ENCODE measurements around the gene ANKRD49. TPM values are rescaled to one million over a fixed set of nuclear protein-coding genes. Genes with fewer than 3 reads are reported as not detected.

The ANKRD49 gene
- total and polyA plus RNA-seq, 8 donors = 4.3 to 25.2 (median 6.8) TPM

DNA sequence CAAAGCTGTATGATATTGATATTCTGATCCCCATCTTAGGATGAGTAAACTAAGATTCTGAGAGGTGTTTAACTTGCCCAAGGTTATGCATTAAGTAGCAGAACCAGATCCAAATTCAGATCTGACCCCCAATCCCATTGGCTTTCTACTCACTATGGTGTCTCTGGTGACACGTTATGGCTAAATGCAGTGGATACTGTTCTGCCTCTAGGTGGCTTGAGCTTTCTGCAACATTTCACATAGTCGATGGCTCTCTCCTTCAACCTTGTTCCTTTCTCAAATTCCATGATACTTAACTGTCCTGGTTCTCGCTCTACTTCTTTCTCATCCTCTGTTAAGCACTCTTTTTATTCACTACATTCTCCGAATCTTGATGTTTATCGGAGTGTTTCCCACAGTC lies 27.9 kb downstream of the ANKRD49 start:
- ATAC-seq = peak in 3 of 4 donors; percentile 59 to 67 (median 62)
- FAIRE-seq = no peak
- WGBS, 2 donors = 40 to 42% methylated on average over 5 of the region's 5 CpGs
- DNase-seq = no peak
- Histone ChIP-seq H3K4me1 (peaks cover 0 to 5% (median 3%) of the 10 kb centered on the region in 3 donors), H3K4me3 (no peak overlapping the region), H3K9me3 (no peaks in the 10 kb centered on the region), H3K36me3 (no peaks in the 10 kb centered on the region), H3K27ac (no peak overlapping the region), H3K27me3 (no peaks in the 10 kb centered on the region)
- TF ChIP-seq, protein P1, sequence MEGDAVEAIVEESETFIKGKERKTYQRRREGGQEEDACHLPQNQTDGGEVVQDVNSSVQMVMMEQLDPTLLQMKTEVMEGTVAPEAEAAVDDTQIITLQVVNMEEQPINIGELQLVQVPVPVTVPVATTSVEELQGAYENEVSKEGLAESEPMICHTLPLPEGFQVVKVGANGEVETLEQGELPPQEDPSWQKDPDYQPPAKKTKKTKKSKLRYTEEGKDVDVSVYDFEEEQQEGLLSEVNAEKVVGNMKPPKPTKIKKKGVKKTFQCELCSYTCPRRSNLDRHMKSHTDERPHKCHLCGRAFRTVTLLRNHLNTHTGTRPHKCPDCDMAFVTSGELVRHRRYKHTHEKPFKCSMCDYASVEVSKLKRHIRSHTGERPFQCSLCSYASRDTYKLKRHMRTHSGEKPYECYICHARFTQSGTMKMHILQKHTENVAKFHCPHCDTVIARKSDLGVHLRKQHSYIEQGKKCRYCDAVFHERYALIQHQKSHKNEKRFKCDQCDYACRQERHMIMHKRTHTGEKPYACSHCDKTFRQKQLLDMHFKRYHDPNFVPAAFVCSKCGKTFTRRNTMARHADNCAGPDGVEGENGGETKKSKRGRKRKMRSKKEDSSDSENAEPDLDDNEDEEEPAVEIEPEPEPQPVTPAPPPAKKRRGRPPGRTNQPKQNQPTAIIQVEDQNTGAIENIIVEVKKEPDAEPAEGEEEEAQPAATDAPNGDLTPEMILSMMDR (IDR thresholded peaks at IDR 0.05) = peak in 1 of 4 donors; percentile 20
- intact Hi-C loops (cut with DNase I) = loop anchor here in 1 of 3 donors (10.0 kb wide), 1 partner anchor 73 kb away; no protein-coding TSS in a partner anchor

DNA sequence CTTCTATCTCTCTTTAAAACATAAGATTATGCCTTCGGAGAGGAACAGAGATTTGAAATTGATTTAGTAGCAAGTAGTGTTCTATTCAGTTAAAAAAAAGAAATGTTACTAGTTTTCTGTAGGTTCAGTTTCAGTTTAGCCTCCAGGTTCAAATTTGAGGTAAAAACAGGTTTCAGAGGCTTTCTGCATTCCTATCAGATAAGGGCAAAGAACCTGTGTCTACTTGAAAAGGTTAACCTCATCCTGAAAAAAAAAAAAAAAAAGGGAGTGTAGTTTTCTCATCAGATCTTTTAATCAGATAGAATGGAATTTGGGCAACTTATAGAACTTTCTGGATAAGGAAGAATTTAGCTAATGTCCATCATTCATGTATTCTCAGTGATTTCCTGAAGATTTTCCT lies 30.6 kb downstream of the ANKRD49 start:
- H3K9me3 ChIP-seq = no peaks in the 10 kb centered on the region
- intact Hi-C loops (cut with DNase I) = loop anchor here in 1 of 3 donors (10.0 kb wide), 1 partner anchor 70 kb away; no protein-coding TSS in a partner anchor
- WGBS, 2 donors = 66 to 68% methylated on average over 1 of the region's 1 CpG
- H3K27ac ChIP-seq = no peak overlapping the region
- DNase-seq (no peak), ATAC-seq (no peak), FAIRE-seq (no peak)
- no peaks in the 10 kb centered on the region for H3K27me3 ChIP-seq
- H3K4me1 ChIP-seq = peaks cover 0 to 5% (median 3%) of the 10 kb centered on the region in 3 donors
- H3K4me3 ChIP-seq = no peak overlapping the region
- TF ChIP-seq, protein P1 (IDR thresholded peaks at IDR 0.05) = no peak
- H3K36me3 ChIP-seq = no peaks in the 10 kb centered on the region

DNA sequence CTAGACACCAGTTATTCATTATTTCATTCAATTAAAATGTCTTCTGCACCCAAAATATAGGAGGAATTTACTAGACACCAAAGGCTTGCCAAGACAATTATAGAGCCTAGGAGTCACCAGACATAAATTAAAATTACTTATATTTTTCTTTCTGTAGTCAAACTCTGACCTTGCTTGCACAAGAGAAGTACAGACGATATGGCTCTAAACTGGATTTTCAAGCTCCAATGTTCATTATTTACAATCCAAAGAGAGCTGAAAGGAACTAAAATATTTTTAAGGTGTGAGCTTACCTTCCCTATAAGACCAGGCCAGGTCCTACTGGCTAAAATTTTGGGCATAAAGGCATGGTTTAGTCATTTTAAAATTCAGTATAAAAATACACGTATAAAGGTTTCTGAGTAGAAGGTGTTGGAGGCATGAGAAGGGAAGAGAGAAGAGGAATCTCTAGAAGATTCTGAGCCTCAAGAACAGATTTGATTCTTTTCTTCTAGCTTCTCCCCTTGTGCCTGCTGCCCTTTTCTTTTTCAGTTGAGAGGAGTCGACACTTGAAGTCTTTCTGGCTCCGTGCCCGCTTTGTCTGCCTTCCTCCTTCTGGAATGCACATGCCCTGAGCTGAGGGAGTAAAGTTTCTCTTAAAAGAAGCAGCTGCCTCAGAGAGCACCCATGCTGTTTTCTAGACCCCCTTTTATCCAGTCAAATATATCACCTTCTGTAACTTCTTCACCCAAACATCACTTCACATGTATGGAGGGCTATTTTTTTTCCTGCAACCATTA lies 32.0 kb downstream of the ANKRD49 start:
- Histone ChIP-seq H3K36me3 (no peaks in the 10 kb centered on the region), H3K4me3 (no peak overlapping the region), H3K27me3 (no peaks in the 10 kb centered on the region), H3K4me1 (peaks cover 0 to 5% (median 3%) of the 10 kb centered on the region in 3 donors), H3K27ac (no peak overlapping the region), H3K9me3 (no peaks in the 10 kb centered on the region)
- intact Hi-C loops (cut with DNase I) = loop anchor here in 1 of 3 donors (10.0 kb wide), 1 partner anchor 69 kb away; no protein-coding TSS in a partner anchor
- TF ChIP-seq, protein P1 (IDR thresholded peaks at IDR 0.05) = no peak
- DNase-seq (peak; percentile 9 to 80 (median 56)), ATAC-seq (peak in 2 of 4 donors; percentile 47 to 68), FAIRE-seq (no peak)
- WGBS, 2 donors = 32 to 35% methylated on average over 5 of the region's 5 CpGs

DNA sequence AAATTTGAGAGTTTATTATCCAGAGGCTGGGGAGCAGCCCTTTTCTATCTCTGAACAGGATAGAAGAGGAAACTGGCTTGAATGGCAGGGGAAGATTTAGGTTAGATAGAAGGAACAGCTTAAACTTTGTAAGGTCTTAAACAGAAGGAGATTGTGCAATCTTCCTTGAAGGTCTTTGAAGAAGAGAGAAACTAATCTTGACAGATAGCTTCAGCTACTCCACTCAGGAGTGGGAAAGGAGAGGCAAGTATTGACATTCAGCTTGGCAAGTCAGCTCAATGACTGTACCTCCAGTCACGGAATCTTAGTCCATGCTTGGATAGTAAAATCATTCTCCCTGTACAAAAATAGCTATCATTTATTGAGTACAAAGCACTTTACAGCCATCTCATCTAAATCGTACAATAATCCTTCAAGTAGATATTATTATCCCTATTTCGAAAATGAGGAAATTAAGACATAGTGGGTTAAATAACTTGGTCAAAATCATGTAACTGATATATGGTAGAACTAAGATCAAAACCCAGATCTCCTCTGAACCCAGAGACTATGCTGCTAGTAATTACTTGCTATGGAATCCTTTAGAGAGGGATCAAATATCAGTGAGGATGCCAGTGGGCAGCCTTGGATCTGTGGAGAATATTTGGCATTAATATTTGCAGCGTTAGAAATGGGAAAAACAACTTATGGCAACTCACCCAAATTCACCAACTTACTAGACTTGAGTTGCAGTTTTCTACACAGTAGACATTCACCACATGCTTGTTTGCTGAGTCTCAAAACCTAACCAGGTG lies 33.1 kb downstream of the ANKRD49 start:
- Histone ChIP-seq H3K4me3 (no peak overlapping the region), H3K9me3 (no peaks in the 10 kb centered on the region), H3K4me1 (peaks cover 0 to 5% (median 3%) of the 10 kb centered on the region in 3 donors), H3K27me3 (no peaks in the 10 kb centered on the region), H3K27ac (no peak overlapping the region), H3K36me3 (no peaks in the 10 kb centered on the region)
- TF ChIP-seq, protein P1 (IDR thresholded peaks at IDR 0.05) = no peak
- FAIRE-seq (no peak), ATAC-seq (no peak), DNase-seq (no peak)
- WGBS, 2 donors = 69 to 74% methylated on average over 4 of the region's 4 CpGs
- intact Hi-C loops (cut with DNase I) = loop anchor here in 1 of 3 donors (10.0 kb wide), 1 partner anchor 68 kb away; no protein-coding TSS in a partner anchor
